GM12878 (cell line): ENCODE data around the gene ITK. TPM values are rescaled to one million over a fixed set of nuclear protein-coding genes. Genes with fewer than 3 reads are reported as not detected.

ENCODE experiments used
- CEBPB ChIP-seq, 2 experiments: fragments of 150-350 bp in 1 of 2; IDR thresholded peaks; 2 replicates each; pipeline ENCODE4 v1.6.1; 2012 to 2014; ENCODE audit warnings: low read depth in 2 of 2, low read length in 2 of 2, borderline replicate concordance in 1 of 2, inconsistent platforms in 1 of 2
- DPF2 ChIP-seq: fragments of 450-650 bp; IDR thresholded peaks from 2 replicates; pipeline ENCODE4 v1.6.1; 2017; ENCODE audit warnings: mild to moderate bottlenecking
- E2F4 ChIP-seq: IDR thresholded peaks from 2 replicates; pipeline ENCODE4 v1.6.1; 2012; ENCODE audit warnings: low read depth, low read length, improper control_type of control experiment
- EGR1 ChIP-seq, 2 experiments: IDR thresholded peaks; 1 replicate in 1 of 2; 2 replicates in 1 of 2; pipeline ENCODE4 v1.6.1; 2011 to 2012; ENCODE audit warnings: low read depth in 2 of 2, low read length in 2 of 2, borderline replicate concordance in 1 of 2, mild to moderate bottlenecking in 1 of 2, moderate library complexity in 1 of 2
- EP300 ChIP-seq, 2 experiments: fragments of 150-350 bp in 1 of 2; IDR thresholded peaks; 2 replicates each; pipeline ENCODE4 v1.6.1; 2011 to 2012; ENCODE audit warnings: low read depth in 2 of 2, low read length in 2 of 2, borderline replicate concordance in 1 of 2, improper control_type of control experiment in 1 of 2, inconsistent platforms in 1 of 2; ENCODE audit not compliant: control insufficient read depth in 1 of 2
- FOXK2 ChIP-seq: fragments of 450-650 bp; IDR thresholded peaks from 2 replicates; pipeline ENCODE4 v1.6.1; 2017; ENCODE audit warnings: mild to moderate bottlenecking, moderate library complexity
- FOXM1 ChIP-seq: IDR thresholded peaks from 2 replicates; pipeline ENCODE4 v1.6.1; 2012; ENCODE audit warnings: low read depth, mild to moderate bottlenecking, inconsistent platforms, low read length, moderate library complexity
- IKZF2 ChIP-seq, 2 experiments: fragments of 450-650 bp; IDR thresholded peaks; 2 replicates each; pipeline ENCODE4 v1.6.1; 2017; ENCODE audit warnings: mild to moderate bottlenecking in 2 of 2, moderate library complexity in 2 of 2
- IRF3 ChIP-seq: fragments of 450-650 bp; IDR thresholded peaks from 2 replicates; pipeline ENCODE4 v1.6.1; 2014; ENCODE audit warnings: mild to moderate bottlenecking
- IRF4 ChIP-seq: IDR thresholded peaks from 2 replicates; pipeline ENCODE4 v1.6.1; 2011; ENCODE audit warnings: low read depth, low read length
- KDM1A ChIP-seq: fragments of 200-600 bp; sonication (generic); IDR thresholded peaks from 2 replicates; pipeline ENCODE4 v1.6.1; 2016; ENCODE audit warnings: borderline replicate concordance
- LARP7 ChIP-seq: fragments of 450-650 bp; IDR thresholded peaks from 2 replicates; pipeline ENCODE4 v1.6.1; 2017; ENCODE audit warnings: mild to moderate bottlenecking
- MEF2A ChIP-seq: IDR thresholded peaks from 2 replicates; pipeline ENCODE4 v1.6.1; 2011; ENCODE audit warnings: low read depth, mild to moderate bottlenecking, low read length, moderate library complexity; ENCODE audit not compliant: insufficient read depth
- NFYA ChIP-seq: IDR thresholded peaks from 2 replicates; pipeline ENCODE4 v1.6.1; 2011; ENCODE audit warnings: low read depth, mild to moderate bottlenecking, low read length, improper control_type of control experiment, borderline replicate concordance
- NFYB ChIP-seq: IDR thresholded peaks from 2 replicates; pipeline ENCODE4 v1.6.1; 2011; ENCODE audit warnings: low read depth, mild to moderate bottlenecking, low read length, improper control_type of control experiment, moderate library complexity; ENCODE audit not compliant: insufficient read depth
- POLR2AphosphoS5 ChIP-seq: IDR thresholded peaks from 2 replicates; pipeline ENCODE4 v1.6.1; 2011; ENCODE audit warnings: mild to moderate bottlenecking, low read length, inconsistent platforms
- SMAD1 ChIP-seq: fragments of 450-650 bp; IDR thresholded peaks from 2 replicates; pipeline ENCODE4 v1.6.1; 2018; ENCODE audit warnings: mild to moderate bottlenecking, low read depth; ENCODE audit not compliant: partially characterized antibody
- STAT1 ChIP-seq: fragments of 450-650 bp; conservative IDR thresholded peaks from 2 replicates; pipeline ENCODE4 v1.6.1; 2014; ENCODE audit warnings: antibody characterized with exemption, mild to moderate bottlenecking
- STAT3 ChIP-seq: IDR thresholded peaks from 2 replicates; pipeline ENCODE4 v1.6.1; 2011; ENCODE audit warnings: low read depth, low read length, improper control_type of control experiment
- SUZ12 ChIP-seq: fragments of 200-600 bp; sonication (generic); IDR thresholded peaks from one replicate; pipeline ENCODE4 v1.6.1; 2018; ENCODE audit warnings: antibody characterized with exemption, mild to moderate bottlenecking; ENCODE audit not compliant: unreplicated experiment
- TARDBP ChIP-seq: IDR thresholded peaks from 2 replicates; pipeline ENCODE4 v1.6.1; 2016; ENCODE audit warnings: borderline replicate concordance
- TCF3 ChIP-seq: IDR thresholded peaks from 2 replicates; pipeline ENCODE4 v1.6.1; 2012; ENCODE audit warnings: low read depth, mild to moderate bottlenecking, low read length, borderline replicate concordance; ENCODE audit not compliant: insufficient read depth
- TCF7 ChIP-seq: IDR thresholded peaks from 2 replicates; pipeline ENCODE4 v1.6.1; 2014; ENCODE audit warnings: antibody characterized with exemption, borderline replicate concordance
- ZBED1 ChIP-seq: IDR thresholded peaks from 2 replicates; pipeline ENCODE4 v1.6.1; 2016; ENCODE audit warnings: borderline replicate concordance
- ZBTB11 ChIP-seq: fragments of 450-650 bp; formaldehyde crosslinking; IDR thresholded peaks from 2 replicates; pipeline ENCODE4 v1.5.0; 2022; ENCODE audit warnings: mild to moderate bottlenecking, missing genetic modification characterization
- ZNF217 ChIP-seq: fragments of 450-650 bp; IDR thresholded peaks from 2 replicates; pipeline ENCODE4 v1.6.1; 2017; ENCODE audit warnings: antibody characterized with exemption, mild to moderate bottlenecking
- polyA plus RNA-seq, 11 experiments: library from polyadenylated mRNA; depleted of rRNA in 4 of 11; unstranded in 6 of 11; stranded (reverse) in 5 of 11; fragments of >200 nt; fragmentation: Nextera tagmentation in 4 of 11; fragmentation: Illumina TruSeq in 1 of 11; extraction: Ambion mirVana in 4 of 11; extraction: Trizol in 1 of 11; gene quantifications; 1 replicate in 1 of 11; 2 replicates in 10 of 11; pipeline versions ENCODE4 v1.2.1 to v1.2.3, GENCODE V29; 2011 to 2016; ENCODE audit warnings: inconsistent platforms in 2 of 11, missing spikeins in 2 of 11, low read depth in 1 of 11
- total RNA-seq, 4 experiments: library from RNA; depleted of rRNA in 3 of 4; stranded (reverse); fragments of >200 nt in 3 of 4; fragmentation: Illumina TruSeq in 1 of 4; extraction: Trizol in 1 of 4; gene quantifications; 2 replicates each; pipeline versions ENCODE4 v1.2.1 to v1.2.3, GENCODE V29; 2013 to 2021

ITK gene
- total and polyA plus RNA-seq, 10 of the 15 experiments (the other 5 are each of a cell fraction or from before 2014, with no cell fraction given) = 0.05 to 2.4 (median 0.76) TPM

- TF ChIP-seq ZBTB11 (CRISPR knock-in tag) = no peak
- TF ChIP-seq MEF2A = 0 out of 2 replicates have a peak, but pooled peaks have one; percentile 45
- TF ChIP-seq IRF3 = no peak
- no peak for TF ChIP-seq SMAD1
- TF ChIP-seq TARDBP = no peak
- TF ChIP-seq FOXM1 = 0 out of 2 replicates have a peak, but pooled peaks have one; percentile 38
- no peak for TF ChIP-seq E2F4
- TF ChIP-seq POLR2AphosphoS5 = no peak
- TF ChIP-seq NFYB = no peak
- TF ChIP-seq TCF7 = no peak
- TF ChIP-seq ZNF217 = no peak
- TF ChIP-seq KDM1A = no peak
- TF ChIP-seq CEBPB (IDR thresholded peaks at IDR 0.05; ENCODE audit: borderline replicate concordance in 1 of 2, low read depth in 2 of 2, low read length in 2 of 2) = no peak
- TF ChIP-seq LARP7 = no peak
- TF ChIP-seq NFYA = no peak
- no peak for TF ChIP-seq DPF2
- no peak for TF ChIP-seq SUZ12
- TF ChIP-seq ZBED1 = no peak
- peak; percentile 85; the same call in 1 of the 2 replicates for TF ChIP-seq TCF3
- TF ChIP-seq STAT1 = no peak
- no peak for TF ChIP-seq EGR1 (IDR thresholded peaks at IDR 0.05; ENCODE audit: borderline replicate concordance in 1 of 2, low read depth in 2 of 2, low read length in 2 of 2)
- TF ChIP-seq IKZF2 (IDR thresholded peaks at IDR 0.05) = peak; percentile 43 to 71; a peak in 3 of 4 replicates
- peak; percentile 40 to 66; a peak in 3 of 4 replicates for TF ChIP-seq EP300 (IDR thresholded peaks at IDR 0.05; ENCODE audit: borderline replicate concordance in 1 of 2, control insufficient read depth in 1 of 2, low read depth in 2 of 2, low read length in 2 of 2)
- no peak for TF ChIP-seq STAT3
- no peak for TF ChIP-seq FOXK2
- peak; percentile 63; the same call in 1 of the 2 replicates for TF ChIP-seq IRF4
Observed at GRCh38 chr5:157252711-157253465, 72.2 kb downstream of the ITK start (continued).
